H9 (cell line): ENCODE measurements around the gene CR1. TPM values are rescaled to one million over a fixed set of nuclear protein-coding genes. Genes with fewer than 3 reads are reported as not detected.

Source experiments
- DNase-seq: peaks from one replicate; pipeline ENCODE4 v3.0.0-alpha.2; 2017
- H2AFZ ChIP-seq: one replicate; pipeline ENCODE4 v1.6.1; 2013; ENCODE audit warnings: mild to moderate bottlenecking, low read length, control low read depth, moderate library complexity
- H2AK5ac ChIP-seq: 2 replicates; pipeline ENCODE4 v1.6.1; 2013; ENCODE audit warnings: low read length, control low read depth, mixed read lengths; ENCODE audit not compliant: insufficient read length
- H2BK120ac ChIP-seq: one replicate; pipeline ENCODE4 v1.6.1; 2013; ENCODE audit warnings: low read depth, mild to moderate bottlenecking, low read length, control low read depth, inconsistent platforms; ENCODE audit not compliant: poor library complexity, severe bottlenecking
- H2BK12ac ChIP-seq: 2 replicates; pipeline ENCODE4 v1.6.1; 2013; ENCODE audit warnings: low read length, control low read depth, mixed read lengths, low read depth; ENCODE audit not compliant: insufficient read length
- H2BK15ac ChIP-seq: 2 replicates; pipeline ENCODE4 v1.6.1; 2013; ENCODE audit warnings: low read depth, low read length, control low read depth
- H2BK20ac ChIP-seq: one replicate; pipeline ENCODE4 v1.6.1; 2013; ENCODE audit warnings: low read depth, mild to moderate bottlenecking, low read length, control low read depth, inconsistent platforms; ENCODE audit not compliant: poor library complexity, severe bottlenecking
- H2BK5ac ChIP-seq: 2 replicates; pipeline ENCODE4 v1.6.1; 2013; ENCODE audit warnings: low read length, control low read depth, mixed read lengths; ENCODE audit not compliant: insufficient read length
- H3K14ac ChIP-seq: 2 replicates; pipeline ENCODE4 v1.6.1; 2013; ENCODE audit warnings: low read length, control low read depth; ENCODE audit not compliant: insufficient read depth
- H3K18ac ChIP-seq: 2 replicates; pipeline ENCODE4 v1.6.1; 2013; ENCODE audit warnings: low read depth, mild to moderate bottlenecking, mixed read lengths, low read length, control low read depth; ENCODE audit not compliant: insufficient read length
- H3K23ac ChIP-seq: 2 replicates; pipeline ENCODE4 v1.6.1; 2013; ENCODE audit warnings: low read length, control low read depth, mixed read lengths, low read depth; ENCODE audit not compliant: insufficient read length
- H3K23me2 ChIP-seq: 2 replicates; pipeline ENCODE4 v1.6.1; 2013; ENCODE audit warnings: low read depth, mild to moderate bottlenecking, mixed read lengths, low read length, control low read depth; ENCODE audit not compliant: insufficient read length, poor library complexity, severe bottlenecking
- H3K27ac ChIP-seq: 2 replicates; pipeline ENCODE4 v1.5.1; 2013; ENCODE audit warnings: low read length, control low read depth, mixed read lengths, low read depth; ENCODE audit not compliant: insufficient read length
- H3K27me3 ChIP-seq: 2 replicates; pipeline ENCODE4 v1.6.1; 2013; ENCODE audit warnings: low read length, control low read depth, inconsistent platforms; ENCODE audit not compliant: insufficient read depth
- H3K4ac ChIP-seq: 2 replicates; pipeline ENCODE4 v1.6.1; 2013; ENCODE audit warnings: low read depth, mild to moderate bottlenecking, control low read depth, inconsistent platforms, low read length, moderate library complexity
- H3K4me1 ChIP-seq: 2 replicates; pipeline ENCODE4 v1.6.1; 2013; ENCODE audit warnings: low read length, control low read depth, inconsistent platforms; ENCODE audit not compliant: insufficient read depth
- H3K4me2 ChIP-seq: 2 replicates; pipeline ENCODE4 v1.6.1; 2013; ENCODE audit warnings: low read length, control low read depth, mixed read lengths; ENCODE audit not compliant: insufficient read length, insufficient read depth
- H3K56ac ChIP-seq: 2 replicates; pipeline ENCODE4 v1.6.1; 2013; ENCODE audit warnings: low read depth, mild to moderate bottlenecking, mixed read lengths, low read length, control low read depth; ENCODE audit not compliant: insufficient read length
- H3K79me1 ChIP-seq: 2 replicates; pipeline ENCODE4 v1.6.1; 2013; ENCODE audit warnings: low read depth, mild to moderate bottlenecking, moderate library complexity, low read length, control low read depth, inconsistent platforms; ENCODE audit not compliant: insufficient read depth, poor library complexity, severe bottlenecking
- H3K79me2 ChIP-seq: 2 replicates; pipeline ENCODE4 v1.6.1; 2013; ENCODE audit warnings: low read length, control low read depth, inconsistent platforms; ENCODE audit not compliant: insufficient read depth
- H3K9ac ChIP-seq: 2 replicates; pipeline ENCODE4 v1.6.1; 2013; ENCODE audit warnings: low read length, control low read depth, mixed read lengths; ENCODE audit not compliant: insufficient read length; ENCODE audit errors: extremely low read depth
- H3K9me3 ChIP-seq: one replicate; pipeline ENCODE4 v1.6.1; 2013; ENCODE audit warnings: low read depth, low read length, inconsistent platforms; ENCODE audit not compliant: control insufficient read depth
- H3T11ph ChIP-seq: one replicate; pipeline ENCODE4 v1.6.1; 2013; ENCODE audit warnings: mild to moderate bottlenecking, low read length, control low read depth, inconsistent platforms
- H4K20me1 ChIP-seq: one replicate; pipeline ENCODE4 v1.6.1; 2013; ENCODE audit not compliant: control insufficient read depth, insufficient read length, insufficient read depth
- H4K5ac ChIP-seq: 2 replicates; pipeline ENCODE4 v1.6.1; 2013; ENCODE audit warnings: low read depth, mild to moderate bottlenecking, mixed read lengths, low read length, control low read depth; ENCODE audit not compliant: insufficient read length
- H4K8ac ChIP-seq: replicated peaks from 2 replicates; pipeline ENCODE4 v1.6.1; 2013; ENCODE audit warnings: low read length, control low read depth, mixed read lengths, low read depth; ENCODE audit not compliant: insufficient read length
- H4K91ac ChIP-seq: 2 replicates; pipeline ENCODE4 v1.6.1; 2013; ENCODE audit warnings: low read depth, mild to moderate bottlenecking, moderate library complexity, mixed read lengths, low read length, control low read depth; ENCODE audit not compliant: insufficient read length
- H3K27ac Mint-ChIP-seq, 3 experiments: 2 replicates in 2 of 3; 3 replicates in 1 of 3; pipeline ENCODE4 v1.8.0; 2020 to 2021; ENCODE audit warnings: mixed read lengths in 3 of 3, mild to moderate bottlenecking in 1 of 3, moderate library complexity in 1 of 3
- H3K27me3 Mint-ChIP-seq: 2 replicates; pipeline ENCODE4 v1.8.0; 2021; ENCODE audit warnings: low read depth, mild to moderate bottlenecking, moderate library complexity, mixed read lengths
- H3K36me3 Mint-ChIP-seq, 3 experiments: 2 replicates in 2 of 3; 3 replicates in 1 of 3; pipeline ENCODE4 v1.8.0; 2020 to 2021; ENCODE audit warnings: low read depth in 3 of 3, mixed read lengths in 3 of 3; ENCODE audit not compliant: insufficient read depth in 1 of 3
- H3K4me1 Mint-ChIP-seq, 2 experiments: 2 replicates each; pipeline ENCODE4 v1.8.0; 2020; ENCODE audit warnings: mixed read lengths in 2 of 2
- H3K4me3 Mint-ChIP-seq, 2 experiments: 2 replicates in 1 of 2; 3 replicates in 1 of 2; pipeline ENCODE4 v1.8.0; 2020 to 2021; ENCODE audit warnings: mild to moderate bottlenecking in 2 of 2, mixed read lengths in 2 of 2, moderate library complexity in 1 of 2
- H3K9me3 Mint-ChIP-seq, 2 experiments: 2 replicates in 1 of 2; 3 replicates in 1 of 2; pipeline ENCODE4 v1.8.0; 2020; ENCODE audit warnings: mild to moderate bottlenecking in 2 of 2, mixed read lengths in 2 of 2, moderate library complexity in 1 of 2
- CTCF ChIP-seq: fragments of 200-600 bp; sonication (generic); conservative IDR thresholded peaks from 3 replicates; pipeline ENCODE4 v1.8.0; 2021; ENCODE audit warnings: antibody characterized with exemption, mild to moderate bottlenecking
- WGBS: extraction: QIAGEN DNeasy Blood & Tissue Kit; methylation state at CpG from one replicate; pipeline ENCODE4 v1.1.7; 2013; ENCODE audit warnings: missing lambda C conversion rate, low lambda C conversion rate, mixed read lengths; ENCODE audit not compliant: insufficient read length; ENCODE audit errors: extremely low coverage; 5-methylcytosine and 5-hydroxymethylcytosine counted together
- total RNA-seq: library from RNA; stranded (reverse); gene quantifications from 2 replicates; pipeline ENCODE4 v1.2.1, GENCODE V29; 2021

Gene CR1
- total RNA-seq, 1 experiment from 2014 or later = 0.04 TPM

DNA sequence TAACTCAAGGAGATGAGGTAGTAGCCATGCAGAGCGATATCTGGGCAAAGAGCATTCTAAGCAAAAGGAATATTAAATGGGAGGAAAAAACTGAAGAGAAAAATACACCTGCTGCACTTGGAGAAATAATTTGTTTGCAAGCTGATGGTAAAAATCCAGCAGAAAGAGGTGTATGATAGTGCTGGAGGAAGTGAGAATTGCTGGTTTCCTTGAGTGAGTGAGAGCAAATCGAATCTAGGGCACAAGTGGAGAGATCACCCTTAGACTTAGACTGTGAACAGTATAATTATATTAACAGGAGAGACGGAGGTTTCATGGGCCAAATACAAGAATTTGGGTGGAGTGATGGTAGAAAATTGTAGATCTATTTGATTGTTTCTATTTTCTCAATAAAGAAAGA is 2.7 kb upstream of the CR1 start:
- H3K27ac ChIP-seq = no peak overlapping the region
- Mint-ChIP-seq H3K4me1 (peaks cover 9 to 10% of the 10 kb centered on the region in 2 experiments), H3K9me3 (no peaks in the 10 kb centered on the region), H3K4me3 (no peak overlapping the region), H3K27ac (no peak overlapping the region), H3K27me3 (peaks cover 33% of the 10 kb centered on the region), H3K36me3 (no peaks in the 10 kb centered on the region; a peak in 1 of 7 replicates)
- H3K9ac ChIP-seq = no peak overlapping the region
- H4K91ac ChIP-seq = no peak overlapping the region
- no peak overlapping the region for H3K23ac ChIP-seq
- no peak overlapping the region for H2BK20ac ChIP-seq
- no peak overlapping the region for H3K4ac ChIP-seq
- H2AFZ ChIP-seq = no peak overlapping the region
- H3K4me2 ChIP-seq = no peak overlapping the region
- H4K20me1 ChIP-seq = no peaks in the 10 kb centered on the region
- H3K4me1 ChIP-seq = peaks cover 2% of the 10 kb centered on the region; the same call in 1 of the 2 replicates
- no peak overlapping the region for H2BK15ac ChIP-seq
- H2AK5ac ChIP-seq = no peak overlapping the region
- no peak overlapping the region for H2BK12ac ChIP-seq
- TF ChIP-seq CTCF = no peak
- H3K23me2 ChIP-seq = peaks cover 9% of the 10 kb centered on the region
- no peak for DNase-seq
- H4K8ac ChIP-seq = no peak overlapping the region
- H3K18ac ChIP-seq = no peak overlapping the region
- H3T11ph ChIP-seq = no peak overlapping the region
- H3K27me3 ChIP-seq = peaks cover 7% of the 10 kb centered on the region; the same call in 1 of the 2 replicates
- H3K56ac ChIP-seq = no peak overlapping the region
- H3K9me3 ChIP-seq = no peaks in the 10 kb centered on the region
- no peak overlapping the region for H2BK5ac ChIP-seq
- no CpG with 5 or more reads among the region's 3 CpGs for WGBS
- H3K14ac ChIP-seq = no peak overlapping the region
- no peak overlapping the region for H4K5ac ChIP-seq
- H3K79me2 ChIP-seq = no peaks in the 10 kb centered on the region
- H3K79me1 ChIP-seq = no peaks in the 10 kb centered on the region
- no peak overlapping the region for H2BK120ac ChIP-seq
